ENCODE results near the gene GRK5. TPM values are rescaled to one million over a fixed set of nuclear protein-coding genes. Genes with fewer than 3 reads are reported as not detected.

GRK5 gene
- total and polyA plus RNA-seq, 5 donors from 2014 or later = 5.1 to 46.4 (median 14.5) TPM

GRCh38 chr10:119286983-119287633 lies 79.7 kb downstream of the GRK5 start:
- H3K27me3 Mint-ChIP-seq = no peaks in the 10 kb centered on the region
- H3K4me1 Mint-ChIP-seq = peaks cover 31 to 97% (median 56%) of the 10 kb centered on the region in 4 donors
- H3K9me3 ChIP-seq (ENCODE audit: control insufficient read depth in 2 of 2, low read length in 2 of 2) = no peaks in the 10 kb centered on the region
- H3K9me3 Mint-ChIP-seq = peaks cover 0 to 1% (median 0%) of the 10 kb centered on the region in 7 donors
- no peak for ATAC-seq (ENCODE audit: low read depth in 2 of 2)
- H3K4me3 ChIP-seq (ENCODE audit: low read depth, low read length) = no peak overlapping the region
- no peaks in the 10 kb centered on the region for H3K36me3 ChIP-seq (ENCODE audit: control insufficient read depth, insufficient read depth, low read length)
- H3K4me3 Mint-ChIP-seq = peak overlapping the region in 2 of 4 donors; percentile 48 to 82
- peak overlapping the region; percentile 76 to 87 (median 84) for H3K27ac Mint-ChIP-seq
- peaks cover 81% of the 10 kb centered on the region for H3K4me1 ChIP-seq (ENCODE audit: control insufficient read depth, insufficient read depth, low read length, poor library complexity, severe bottlenecking)
- DNase-seq = no peak
- no peaks in the 10 kb centered on the region for H3K27me3 ChIP-seq (ENCODE audit: control insufficient read depth, insufficient read depth, low read length)
- peak overlapping the region; percentile 48 for H3K27ac ChIP-seq (ENCODE audit: insufficient read depth, low read length, poor library complexity, severe bottlenecking)
- peaks cover 4% of the 10 kb centered on the region for H3K36me3 Mint-ChIP-seq

DNA sequence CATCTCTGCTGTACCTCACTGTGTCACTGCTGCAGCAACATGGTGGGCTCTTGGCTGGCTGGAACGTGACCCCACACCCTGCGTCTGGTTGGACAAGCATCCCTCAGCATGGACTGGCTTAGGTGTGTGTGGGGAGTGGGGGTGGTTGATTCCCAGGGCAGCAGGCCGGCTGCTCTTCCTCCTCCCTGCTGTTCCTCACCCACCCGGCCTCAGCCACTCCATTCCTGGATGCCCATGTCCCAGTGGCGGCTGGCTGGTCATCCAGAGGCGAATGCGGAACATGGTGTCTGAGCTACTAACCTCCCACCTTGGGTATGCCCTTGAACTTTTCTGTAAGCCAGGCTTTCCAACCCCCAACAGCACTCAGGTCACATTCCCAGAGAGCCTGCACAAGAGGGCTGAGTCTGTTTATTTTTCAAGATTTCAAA lies 81.2 kb downstream of the GRK5 start:
- Histone ChIP-seq H3K27me3 (ENCODE audit: control insufficient read depth, insufficient read depth, low read length) (no peaks in the 10 kb centered on the region), H3K36me3 (ENCODE audit: control insufficient read depth, insufficient read depth, low read length) (no peaks in the 10 kb centered on the region), H3K4me1 (ENCODE audit: control insufficient read depth, insufficient read depth, low read length, poor library complexity, severe bottlenecking) (peaks cover 86% of the 10 kb centered on the region), H3K9me3 (ENCODE audit: control insufficient read depth in 2 of 2, low read length in 2 of 2) (no peaks in the 10 kb centered on the region), H3K4me3 (ENCODE audit: low read depth, low read length) (no peak overlapping the region), H3K27ac (ENCODE audit: insufficient read depth, low read length, poor library complexity, severe bottlenecking) (peak overlapping the region; percentile 35)
- DNase-seq (no peak), ATAC-seq (ENCODE audit: low read depth in 2 of 2) (no peak)
- peak overlapping the region; percentile 72 to 94 (median 73) for H3K27ac Mint-ChIP-seq
- peaks cover 0 to 1% (median 0%) of the 10 kb centered on the region in 7 donors for H3K9me3 Mint-ChIP-seq
- peak overlapping the region in 2 of 4 donors; percentile 69 to 82 for H3K4me3 Mint-ChIP-seq
- H3K4me1 Mint-ChIP-seq = peaks cover 42 to 98% (median 65%) of the 10 kb centered on the region in 4 donors
- H3K36me3 Mint-ChIP-seq = peaks cover 4% of the 10 kb centered on the region
- no peaks in the 10 kb centered on the region for H3K27me3 Mint-ChIP-seq

DNA sequence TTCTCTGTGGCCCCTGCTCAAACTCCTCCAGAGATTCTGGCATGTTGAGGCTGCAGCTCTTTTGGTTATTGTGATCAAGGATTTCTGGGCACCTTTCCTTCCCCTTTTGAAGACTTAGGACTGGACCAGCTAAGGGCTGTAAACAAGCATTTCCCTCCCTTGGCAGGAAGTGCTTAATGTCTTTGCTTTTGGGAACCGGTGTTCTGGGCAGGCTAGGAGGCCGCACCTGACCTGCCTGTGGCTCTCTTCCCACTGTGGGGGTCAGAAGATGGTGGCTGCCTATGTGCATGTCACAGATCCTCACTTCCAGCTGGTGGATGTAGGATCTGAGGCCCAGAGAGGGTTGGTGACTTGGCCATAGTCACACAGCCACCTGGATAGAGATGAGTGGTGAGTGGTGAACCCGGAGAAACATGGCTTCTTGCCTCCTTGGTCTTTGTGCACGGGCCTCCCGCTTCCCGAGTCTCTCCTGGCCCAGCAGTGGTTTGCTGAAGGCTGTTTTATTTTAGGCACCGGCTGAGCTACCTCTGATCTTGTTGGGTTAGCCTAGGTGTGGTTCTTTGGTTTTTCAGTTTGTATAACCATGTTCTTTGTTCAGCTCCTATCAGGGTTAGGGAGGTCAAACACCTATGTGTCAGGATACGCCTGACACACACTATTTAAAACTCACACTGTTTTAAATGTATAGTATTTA lies 82.0 kb downstream of the GRK5 start:
- no peaks in the 10 kb centered on the region for H3K9me3 ChIP-seq (ENCODE audit: control insufficient read depth in 2 of 2, low read length in 2 of 2)
- peak overlapping the region; percentile 7 for H3K4me3 ChIP-seq (ENCODE audit: low read depth, low read length)
- H3K27me3 Mint-ChIP-seq = no peaks in the 10 kb centered on the region
- H3K36me3 ChIP-seq (ENCODE audit: control insufficient read depth, insufficient read depth, low read length) = no peaks in the 10 kb centered on the region
- no peak for ATAC-seq (ENCODE audit: low read depth in 2 of 2)
- peak overlapping the region; percentile 72 to 94 (median 82) for H3K27ac Mint-ChIP-seq
- H3K27ac ChIP-seq (ENCODE audit: insufficient read depth, low read length, poor library complexity, severe bottlenecking) = peak overlapping the region; percentile 35
- peak in 1 of 3 donors; percentile 44 for DNase-seq
- peaks cover 38 to 97% (median 60%) of the 10 kb centered on the region in 4 donors for H3K4me1 Mint-ChIP-seq
- peaks cover 0 to 1% (median 0%) of the 10 kb centered on the region in 7 donors for H3K9me3 Mint-ChIP-seq
- H3K4me1 ChIP-seq (ENCODE audit: control insufficient read depth, insufficient read depth, low read length, poor library complexity, severe bottlenecking) = peaks cover 80% of the 10 kb centered on the region
- peak overlapping the region in 3 of 4 donors; percentile 69 to 82 (median 79) for H3K4me3 Mint-ChIP-seq
- H3K27me3 ChIP-seq (ENCODE audit: control insufficient read depth, insufficient read depth, low read length) = no peaks in the 10 kb centered on the region
- peaks cover 4% of the 10 kb centered on the region for H3K36me3 Mint-ChIP-seq

DNA sequence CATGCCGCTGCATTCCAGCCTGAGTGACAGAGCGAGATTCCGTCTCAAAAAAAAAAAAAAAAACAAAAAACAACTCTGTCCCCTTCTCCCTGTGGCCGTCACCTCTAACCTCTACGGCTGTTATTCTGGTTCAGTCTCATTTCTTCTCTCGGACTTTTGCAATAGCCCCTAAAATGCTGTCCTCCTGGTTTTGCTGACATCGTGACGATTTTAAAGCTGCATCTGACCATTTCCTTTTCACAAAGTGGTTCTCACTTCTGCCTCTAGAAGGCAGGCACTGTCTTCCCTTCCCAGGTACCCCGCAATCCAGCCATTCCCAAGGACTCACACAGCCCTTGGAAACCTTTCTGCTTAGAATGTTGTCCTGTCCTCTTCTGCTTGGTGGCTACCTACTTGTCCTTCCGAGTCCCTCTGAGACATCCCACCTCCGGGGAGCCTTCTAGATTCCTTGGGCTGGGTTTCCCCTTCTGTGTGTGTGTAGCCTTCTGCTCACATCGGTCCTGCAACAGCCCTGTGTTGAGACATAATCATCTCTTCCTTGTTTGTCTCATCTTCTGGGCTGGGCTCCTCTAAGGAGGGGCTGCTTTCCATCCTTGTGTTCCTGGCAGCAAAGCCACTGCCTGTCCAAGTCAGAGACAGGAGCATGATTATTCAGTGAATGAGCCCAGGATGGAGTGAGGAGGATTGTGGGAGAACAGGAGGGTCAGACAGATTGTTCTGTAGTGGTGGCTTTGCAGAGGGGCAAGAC lies 83.1 kb downstream of the GRK5 start:
- no peaks in the 10 kb centered on the region for H3K27me3 Mint-ChIP-seq
- Histone ChIP-seq H3K4me3 (ENCODE audit: low read depth, low read length) (no peak overlapping the region), H3K9me3 (ENCODE audit: control insufficient read depth in 2 of 2, low read length in 2 of 2) (no peaks in the 10 kb centered on the region), H3K27me3 (ENCODE audit: control insufficient read depth, insufficient read depth, low read length) (no peaks in the 10 kb centered on the region), H3K27ac (ENCODE audit: insufficient read depth, low read length, poor library complexity, severe bottlenecking) (no peak overlapping the region), H3K36me3 (ENCODE audit: control insufficient read depth, insufficient read depth, low read length) (no peaks in the 10 kb centered on the region), H3K4me1 (ENCODE audit: control insufficient read depth, insufficient read depth, low read length, poor library complexity, severe bottlenecking) (peaks cover 69% of the 10 kb centered on the region)
- H3K27ac Mint-ChIP-seq = peak overlapping the region; percentile 92 to 96 (median 94)
- ATAC-seq (ENCODE audit: low read depth in 2 of 2) = no peak
- H3K4me3 Mint-ChIP-seq = peak overlapping the region in 3 of 4 donors; percentile 39 to 79 (median 64)
- no peak for DNase-seq
- H3K9me3 Mint-ChIP-seq = peaks cover 0 to 1% (median 0%) of the 10 kb centered on the region in 7 donors
- peaks cover 4% of the 10 kb centered on the region for H3K36me3 Mint-ChIP-seq
- peaks cover 36 to 87% (median 51%) of the 10 kb centered on the region in 4 donors for H3K4me1 Mint-ChIP-seq

DNA sequence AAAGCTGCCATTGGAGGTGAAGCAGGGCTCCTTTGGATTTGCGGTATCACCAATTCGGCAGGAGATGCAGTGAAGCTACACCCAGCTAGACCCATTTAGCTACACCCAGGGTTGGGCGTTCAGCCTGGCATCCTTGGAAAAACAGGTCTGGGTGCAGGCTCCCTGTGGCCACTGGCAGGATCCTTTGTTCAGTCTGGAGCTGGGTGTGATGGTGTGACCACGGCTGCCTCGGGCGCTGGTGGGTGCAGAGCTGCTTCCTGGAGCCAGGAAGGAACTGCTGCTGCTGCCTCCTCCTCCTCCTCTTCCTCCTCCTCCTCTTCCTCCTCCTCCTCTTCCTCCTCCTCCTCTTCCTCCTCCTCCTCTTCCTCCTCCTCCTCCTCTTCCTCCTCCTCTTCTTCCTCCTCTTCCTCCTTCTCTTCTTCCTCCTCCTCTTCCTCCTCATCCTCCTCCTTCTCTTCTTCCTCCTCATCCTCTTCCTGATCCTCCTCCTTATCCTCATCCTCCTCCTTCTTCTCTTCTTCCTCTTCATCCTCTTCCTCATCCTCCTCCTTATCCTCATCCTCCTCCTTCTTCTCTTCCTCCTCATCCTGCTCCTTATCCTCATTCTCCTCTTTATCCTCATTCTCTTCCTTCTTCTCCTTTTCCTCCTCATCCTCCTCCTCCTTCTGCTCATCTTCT lies 84.0 kb downstream of the GRK5 start:
- DNase-seq = no peak
- Histone ChIP-seq H3K9me3 (ENCODE audit: control insufficient read depth in 2 of 2, low read length in 2 of 2) (no peaks in the 10 kb centered on the region), H3K4me1 (ENCODE audit: control insufficient read depth, insufficient read depth, low read length, poor library complexity, severe bottlenecking) (peaks cover 60% of the 10 kb centered on the region), H3K4me3 (ENCODE audit: low read depth, low read length) (no peak overlapping the region), H3K27me3 (ENCODE audit: control insufficient read depth, insufficient read depth, low read length) (no peaks in the 10 kb centered on the region), H3K27ac (ENCODE audit: insufficient read depth, low read length, poor library complexity, severe bottlenecking) (no peak overlapping the region), H3K36me3 (ENCODE audit: control insufficient read depth, insufficient read depth, low read length) (peaks cover 2% of the 10 kb centered on the region)
- Mint-ChIP-seq H3K9me3 (peaks cover 0 to 5% (median 0%) of the 10 kb centered on the region in 7 donors), H3K36me3 (peaks cover 8% of the 10 kb centered on the region), H3K4me1 (peaks cover 31 to 82% (median 47%) of the 10 kb centered on the region in 4 donors), H3K4me3 (peak overlapping the region in 3 of 4 donors; percentile 47 to 64 (median 64)), H3K27ac (peak overlapping the region; percentile 23 to 94 (median 92)), H3K27me3 (no peaks in the 10 kb centered on the region)
- no peak for ATAC-seq (ENCODE audit: low read depth in 2 of 2)

- no peaks in the 10 kb centered on the region for H3K27me3 Mint-ChIP-seq
- peaks cover 24% of the 10 kb centered on the region for H3K36me3 Mint-ChIP-seq
- H3K4me1 Mint-ChIP-seq = peaks cover 32 to 70% (median 41%) of the 10 kb centered on the region in 4 donors
- peaks cover 53% of the 10 kb centered on the region for H3K4me1 ChIP-seq (ENCODE audit: control insufficient read depth, insufficient read depth, low read length, poor library complexity, severe bottlenecking)
- H3K27ac ChIP-seq (ENCODE audit: insufficient read depth, low read length, poor library complexity, severe bottlenecking) = peak overlapping the region; percentile 55
- H3K9me3 ChIP-seq (ENCODE audit: control insufficient read depth in 2 of 2, low read length in 2 of 2) = no peaks in the 10 kb centered on the region
- H3K9me3 Mint-ChIP-seq = peaks cover 0 to 8% (median 2%) of the 10 kb centered on the region in 7 donors
- DNase-seq = peak in 1 of 3 donors; percentile 70
- H3K36me3 ChIP-seq (ENCODE audit: control insufficient read depth, insufficient read depth, low read length) = peaks cover 8% of the 10 kb centered on the region
- peak overlapping the region; percentile 48 for H3K4me3 ChIP-seq (ENCODE audit: low read depth, low read length)
- peak overlapping the region; percentile 17 to 78 (median 57) for H3K4me3 Mint-ChIP-seq
- peak; percentile 70 to 73 for ATAC-seq (ENCODE audit: low read depth in 2 of 2)
- peak overlapping the region; percentile 94 to 99 (median 97) for H3K27ac Mint-ChIP-seq
- H3K27me3 ChIP-seq (ENCODE audit: control insufficient read depth, insufficient read depth, low read length) = no peaks in the 10 kb centered on the region
These were observed 85.8 kb downstream of the GRK5 start for GRCh38 chr10:119292968-119293760.

Data from CD4-positive, CD25-positive, alpha-beta regulatory T cell (primary cell).